Naive thymus-derived CD4-positive, alpha-beta T cell (primary cell): ENCODE data around the gene CALD1. TPM values are rescaled to one million over a fixed set of nuclear protein-coding genes. Genes with fewer than 3 reads are reported as not detected.

Experiments
- ATAC-seq: fragments of 150-1000 bp; cut with Tn5 transposase; 2 replicates; pipeline ENCODE4 v1.10.0; 2021; ENCODE audit warnings: mild to moderate bottlenecking, moderate library complexity
- CTCF ChIA-PET: fragments of 350-600 bp; sonication (Branson Sonifier 250); formaldehyde crosslinking; loops from one replicate; lab custom pipeline; 2021; ENCODE audit warnings: antibody characterized with exemption; lab: Charles Lee
- POLR2A ChIA-PET: fragments of 350-600 bp; sonication (Branson Sonifier 250); formaldehyde crosslinking; loops from one replicate; lab custom pipeline; 2021; ENCODE audit warnings: antibody characterized with exemption, inconsistent platforms; lab: Charles Lee
- DNase-seq, 9 donors: peaks; one replicate each; pipeline versions ENCODE4 v3.0.0 to v3.0.0-alpha.2; 2020 to 2022; ENCODE audit warnings: mixed read lengths in 1 of 9
- H3K27ac ChIP-seq: one replicate; pipeline ENCODE4 v1.7.0; 2013; ENCODE audit warnings: mild to moderate bottlenecking, low read depth, low read length, moderate library complexity
- H3K27me3 ChIP-seq, 2 donors: one replicate each; pipeline ENCODE4 v1.7.0; 2013; ENCODE audit warnings: low read length in 2 of 2, mild to moderate bottlenecking in 2 of 2, moderate library complexity in 2 of 2; ENCODE audit not compliant: control insufficient read depth in 2 of 2, insufficient read depth in 2 of 2
- H3K36me3 ChIP-seq, 3 experiments: 1 replicate in 2 of 3; 2 replicates in 1 of 3; pipeline ENCODE4 v1.7.0; 2013; ENCODE audit warnings: low read length in 3 of 3, mild to moderate bottlenecking in 3 of 3, moderate library complexity in 1 of 3; ENCODE audit not compliant: insufficient read depth in 3 of 3, control insufficient read depth in 2 of 3
- H3K4me1 ChIP-seq, 2 donors: one replicate each; pipeline ENCODE4 v1.7.0; 2013; ENCODE audit warnings: low read length in 2 of 2, mild to moderate bottlenecking in 2 of 2, moderate library complexity in 1 of 2; ENCODE audit not compliant: control insufficient read depth in 2 of 2, insufficient read depth in 2 of 2
- H3K4me3 ChIP-seq: 2 replicates; pipeline ENCODE4 v1.7.0; 2013; ENCODE audit warnings: mild to moderate bottlenecking, low read length
- H3K9me3 ChIP-seq, 3 experiments: 1 replicate in 2 of 3; 2 replicates in 1 of 3; pipeline ENCODE4 v1.7.0; 2013; ENCODE audit warnings: low read length in 3 of 3; ENCODE audit not compliant: control insufficient read depth in 2 of 3
- H3K27ac Mint-ChIP-seq, 9 donors: one replicate each; pipeline ENCODE4 v1.8.0; 2020 to 2022; ENCODE audit warnings: mixed read lengths in 9 of 9, mild to moderate bottlenecking in 8 of 9, moderate library complexity in 5 of 9, inconsistent platforms in 2 of 9
- H3K27me3 Mint-ChIP-seq, 5 donors: one replicate each; pipeline ENCODE4 v1.8.0; 2021 to 2022; ENCODE audit warnings: mixed read lengths in 5 of 5, mild to moderate bottlenecking in 1 of 5
- H3K36me3 Mint-ChIP-seq, 5 donors: one replicate each; pipeline ENCODE4 v1.8.0; 2020 to 2022; ENCODE audit warnings: mixed read lengths in 5 of 5, mild to moderate bottlenecking in 3 of 5, inconsistent platforms in 1 of 5
- H3K4me1 Mint-ChIP-seq, 7 donors: one replicate each; pipeline ENCODE4 v1.8.0; 2020 to 2022; ENCODE audit warnings: mixed read lengths in 7 of 7, mild to moderate bottlenecking in 3 of 7, inconsistent platforms in 1 of 7
- H3K4me3 Mint-ChIP-seq, 10 donors: one replicate each; pipeline ENCODE4 v1.8.0; 2020 to 2022; ENCODE audit warnings: mild to moderate bottlenecking in 10 of 10, mixed read lengths in 10 of 10, moderate library complexity in 6 of 10, inconsistent platforms in 2 of 10
- H3K9me3 Mint-ChIP-seq, 11 donors: one replicate each; pipeline ENCODE4 v1.8.0; 2020 to 2022; ENCODE audit warnings: mixed read lengths in 11 of 11, mild to moderate bottlenecking in 4 of 11, inconsistent platforms in 1 of 11, moderate library complexity in 1 of 11
- intact Hi-C, 2 donors: fragments of 100-400 bp; cut with micrococcal nuclease; formaldehyde crosslinking; loops; one replicate each; pipeline ENCODE4 v1.15.1; 2023
- polyA plus RNA-seq, 2 donors: library from polyadenylated mRNA; unstranded; fragments of 300-500 nt; fragmentation: Illumina TruSeq; gene quantifications; one replicate each; pipeline ENCODE4 v1.2.3, GENCODE V29; 2021
- total RNA-seq, 6 experiments: library from RNA in 5 of 6; stranded (reverse) in 5 of 6; gene quantifications; 1 replicate in 5 of 6; 2 replicates in 1 of 6; pipeline ENCODE4 v1.2.3 and lab custom pipeline; 2021 to 2026

Gene CALD1
- total and polyA plus RNA-seq, 7 experiments from 2014 or later, result 0.27 to 2.0 (median 0.37) TPM; not detected in 1

- H3K36me3 Mint-ChIP-seq, result peaks cover 0 to 6% (median 3%) of the 10 kb centered on the region in 5 donors
- DNase-seq, result no peak
- ChIA-PET CTCF (no interaction called here), POLR2A (no interaction called here)
- H3K4me3 ChIP-seq, result no peak overlapping the region
- no peak overlapping the region for H3K4me3 Mint-ChIP-seq
- H3K27me3 ChIP-seq, result no peaks in the 10 kb centered on the region
- H3K27me3 Mint-ChIP-seq, result peaks cover 0 to 3% (median 0%) of the 10 kb centered on the region in 5 donors
- peaks cover 0 to 3% (median 0%) of the 10 kb centered on the region in 3 experiments for H3K9me3 ChIP-seq
- peaks cover 0 to 15% (median 4%) of the 10 kb centered on the region in 11 donors for H3K9me3 Mint-ChIP-seq
- H3K4me1 Mint-ChIP-seq, result no peaks in the 10 kb centered on the region
- H3K27ac ChIP-seq, result no peak overlapping the region
- H3K4me1 ChIP-seq, result no peaks in the 10 kb centered on the region
- intact Hi-C loops, result no loop called here
- H3K27ac Mint-ChIP-seq, result no peak overlapping the region
- no peak for ATAC-seq
- no peaks in the 10 kb centered on the region for H3K36me3 ChIP-seq
These were observed 232.8 kb downstream of the CALD1 start for GRCh38 chr7:135012229-135012628.

Other genes with a start within 250 kb of the CALD1 start
- gene AKR1B15, start 230.5 kb upstream of the CALD1 start, total RNA-seq, result not detected
- gene AKR1B15, start 230.5 kb upstream of the CALD1 start, polyA plus RNA-seq, result not detected
- gene BPGM, start 132.8 kb upstream of the CALD1 start, total RNA-seq, result 10 to 100 TPM; 12.7 to 19.2 (median 14.2) TPM
- 10 to 100 TPM; 28.9 to 33.9 TPM for gene BPGM, start 132.8 kb upstream of the CALD1 start, polyA plus RNA-seq
- 1 to 10 TPM; 2.1 to 6.6 (median 3.8) TPM for gene AGBL3, start 206.9 kb downstream of the CALD1 start, total RNA-seq
- under 1 TPM; 0.51 to 0.54 TPM for gene AGBL3, start 206.9 kb downstream of the CALD1 start, polyA plus RNA-seq